ENCODE data around the gene SLIT3. TPM values are rescaled to one million over a fixed set of nuclear protein-coding genes. Genes with fewer than 3 reads are reported as not detected.

The SLIT3 gene
- total and polyA plus RNA-seq, 2 donors, result 8.4 to 9.2 TPM

DNA sequence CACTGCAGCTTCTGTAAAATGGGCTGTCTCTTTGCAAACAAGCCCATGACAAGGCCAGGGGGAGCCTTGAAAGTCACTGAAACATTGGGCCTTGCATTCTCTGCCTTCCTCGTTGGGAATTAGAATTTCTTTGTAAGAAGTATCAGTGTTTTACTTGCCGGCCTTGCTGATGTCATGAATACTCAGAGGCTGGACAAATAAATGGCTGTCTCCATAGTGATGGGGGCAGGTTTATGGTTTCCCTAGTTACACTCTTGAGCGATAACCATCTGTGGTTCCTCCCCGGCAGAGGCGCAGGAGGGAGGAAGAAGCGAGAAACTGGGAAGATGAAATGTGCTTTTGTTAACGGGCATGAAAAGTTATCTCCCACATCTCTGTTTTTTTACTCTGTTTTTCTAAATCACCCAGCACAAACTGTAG lies 449.0 kb downstream of the SLIT3 start:
- Histone ChIP-seq H3K27ac (ENCODE audit: low read depth in 1 of 2, low read length in 1 of 2) (peak overlapping the region; percentile 20 to 79), H3K9me3 (ENCODE audit: control insufficient read depth in 2 of 2, insufficient read depth in 1 of 2, low read length in 1 of 2) (no peaks in the 10 kb centered on the region), H3K36me3 (ENCODE audit: control insufficient read depth in 2 of 2, insufficient read depth in 2 of 2, low read length in 1 of 2) (no peaks in the 10 kb centered on the region), H3K4me3 (ENCODE audit: low read length in 2 of 2) (peak overlapping the region in 1 of 2 donors; percentile 20), H3K27me3 (ENCODE audit: control insufficient read depth in 2 of 2, insufficient read depth in 1 of 2, low read length in 1 of 2) (no peaks in the 10 kb centered on the region), H3K4me1 (ENCODE audit: control insufficient read depth in 2 of 2, insufficient read depth in 2 of 2, low read length in 2 of 2) (peaks cover 30 to 52% of the 10 kb centered on the region in 2 donors)
- WGBS, result 2% methylated on average over 7 of the region's 7 CpGs
- peak in 7 of 9 donors; percentile 6 to 65 (median 49) for DNase-seq (ENCODE audit: low read depth in 6 of 9, low spot score in 9 of 9)

DNA sequence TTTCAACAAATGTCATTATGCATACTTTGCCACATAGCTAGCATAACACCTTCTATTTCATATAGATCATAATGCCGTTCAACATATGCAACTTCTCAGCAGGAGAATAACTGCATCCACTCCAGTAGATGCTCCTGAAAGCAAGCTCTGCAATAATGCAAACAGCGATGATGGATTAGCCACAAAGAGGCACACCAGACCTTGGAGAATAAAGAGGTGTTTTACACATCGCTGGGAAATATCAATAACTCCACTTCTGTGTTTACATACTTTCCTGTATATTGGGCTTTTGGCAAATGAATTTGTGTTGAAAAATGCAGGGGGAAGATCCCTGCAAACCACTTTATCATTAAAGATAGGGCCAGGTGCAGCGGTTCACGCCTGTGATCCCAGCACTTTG lies 450.3 kb downstream of the SLIT3 start:
- Histone ChIP-seq H3K27ac (ENCODE audit: low read depth in 1 of 2, low read length in 1 of 2) (no peak overlapping the region), H3K27me3 (ENCODE audit: control insufficient read depth in 2 of 2, insufficient read depth in 1 of 2, low read length in 1 of 2) (no peaks in the 10 kb centered on the region), H3K4me3 (ENCODE audit: low read length in 2 of 2) (no peak overlapping the region), H3K36me3 (ENCODE audit: control insufficient read depth in 2 of 2, insufficient read depth in 2 of 2, low read length in 1 of 2) (no peaks in the 10 kb centered on the region), H3K9me3 (ENCODE audit: control insufficient read depth in 2 of 2, insufficient read depth in 1 of 2, low read length in 1 of 2) (no peaks in the 10 kb centered on the region), H3K4me1 (ENCODE audit: control insufficient read depth in 2 of 2, insufficient read depth in 2 of 2, low read length in 2 of 2) (peaks cover 27 to 43% of the 10 kb centered on the region in 2 donors)
- DNase-seq (ENCODE audit: low read depth in 6 of 9, low spot score in 9 of 9), result no peak
- 91% methylated on average over 5 of the region's 5 CpGs for WGBS

DNA sequence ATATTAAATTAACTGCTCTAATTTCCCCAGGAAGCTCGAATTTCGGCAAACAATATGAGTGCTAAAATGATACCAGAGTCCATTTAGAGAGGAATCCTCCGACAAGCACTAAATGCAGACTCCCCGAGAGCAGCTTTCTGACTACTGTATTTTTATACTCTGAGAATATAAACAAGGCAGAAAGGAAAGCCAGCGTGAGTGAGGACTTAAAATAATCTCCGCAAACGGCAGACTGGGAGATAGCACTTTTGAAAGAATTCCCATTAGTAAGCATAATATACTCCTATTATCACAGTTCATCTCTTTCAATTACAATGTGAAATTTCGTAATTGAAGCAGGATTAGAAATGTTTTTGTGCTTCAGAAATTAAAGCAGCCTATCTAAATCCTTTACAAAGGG lies 452.4 kb downstream of the SLIT3 start:
- H3K27me3 ChIP-seq (ENCODE audit: control insufficient read depth in 2 of 2, insufficient read depth in 1 of 2, low read length in 1 of 2), result no peaks in the 10 kb centered on the region
- no peak overlapping the region for H3K4me3 ChIP-seq (ENCODE audit: low read length in 2 of 2)
- peaks cover 19 to 33% of the 10 kb centered on the region in 2 donors for H3K4me1 ChIP-seq (ENCODE audit: control insufficient read depth in 2 of 2, insufficient read depth in 2 of 2, low read length in 2 of 2)
- H3K36me3 ChIP-seq (ENCODE audit: control insufficient read depth in 2 of 2, insufficient read depth in 2 of 2, low read length in 1 of 2), result no peaks in the 10 kb centered on the region
- WGBS, result 93% methylated on average over 8 of the region's 8 CpGs
- H3K27ac ChIP-seq (ENCODE audit: low read depth in 1 of 2, low read length in 1 of 2), result no peak overlapping the region
- H3K9me3 ChIP-seq (ENCODE audit: control insufficient read depth in 2 of 2, insufficient read depth in 1 of 2, low read length in 1 of 2), result no peaks in the 10 kb centered on the region
- DNase-seq (ENCODE audit: low read depth in 6 of 9, low spot score in 9 of 9), result no peak

DNA sequence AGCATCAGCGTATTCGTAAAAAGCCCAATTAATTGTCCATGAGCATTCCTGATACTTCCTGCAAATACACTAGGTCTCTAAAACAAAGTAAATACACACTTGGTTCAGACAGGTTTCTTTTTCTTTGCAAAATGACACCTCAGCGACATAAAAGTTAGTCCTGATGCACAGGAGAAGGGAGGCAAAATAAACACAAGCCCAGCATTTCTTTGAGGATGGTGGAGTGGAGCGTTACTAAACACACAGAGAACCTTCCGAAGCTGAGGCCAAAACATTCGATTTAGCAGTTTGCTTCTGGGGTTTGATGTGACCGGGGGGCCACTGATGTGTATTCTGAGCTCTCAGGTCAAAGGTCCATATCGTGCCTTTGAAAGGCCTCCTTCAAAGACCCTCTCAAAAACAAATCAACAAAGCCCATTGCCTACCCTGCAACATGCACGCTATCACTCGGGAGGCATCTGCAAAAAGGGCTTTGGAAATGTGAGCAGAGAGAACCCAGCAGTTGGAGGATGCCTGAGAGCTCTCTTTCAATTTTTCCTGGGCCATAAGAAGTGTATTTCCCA lies 453.3 kb downstream of the SLIT3 start:
- Histone ChIP-seq H3K9me3 (ENCODE audit: control insufficient read depth in 2 of 2, insufficient read depth in 1 of 2, low read length in 1 of 2) (no peaks in the 10 kb centered on the region), H3K4me1 (ENCODE audit: control insufficient read depth in 2 of 2, insufficient read depth in 2 of 2, low read length in 2 of 2) (peaks cover 16 to 34% of the 10 kb centered on the region in 2 donors), H3K36me3 (ENCODE audit: control insufficient read depth in 2 of 2, insufficient read depth in 2 of 2, low read length in 1 of 2) (no peaks in the 10 kb centered on the region), H3K4me3 (ENCODE audit: low read length in 2 of 2) (no peak overlapping the region), H3K27me3 (ENCODE audit: control insufficient read depth in 2 of 2, insufficient read depth in 1 of 2, low read length in 1 of 2) (no peaks in the 10 kb centered on the region), H3K27ac (ENCODE audit: low read depth in 1 of 2, low read length in 1 of 2) (no peak overlapping the region)
- 96% methylated on average over 10 of the region's 10 CpGs for whole genome bisulfite sequencing
- DNase-seq (ENCODE audit: low read depth in 6 of 9, low spot score in 9 of 9), result no peak

DNA sequence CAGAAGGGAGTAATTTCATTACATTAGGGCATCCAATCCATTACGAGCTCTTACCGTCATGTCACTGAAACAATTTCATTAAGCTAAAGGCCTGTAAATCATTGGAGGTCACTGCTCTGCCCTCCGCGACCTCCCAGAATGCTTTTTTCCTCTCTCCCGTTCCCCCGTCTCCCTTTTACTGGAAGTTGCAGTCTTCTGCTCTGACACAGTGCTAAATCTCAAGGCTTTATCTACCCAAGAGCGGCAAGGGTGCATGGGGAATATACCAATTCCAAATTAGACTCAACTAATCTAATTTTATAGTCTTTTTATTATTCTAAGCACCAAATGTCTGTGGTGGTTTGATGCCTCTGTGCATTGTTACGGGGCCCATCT lies 456.0 kb downstream of the SLIT3 start:
- no peaks in the 10 kb centered on the region for H3K9me3 ChIP-seq (ENCODE audit: control insufficient read depth in 2 of 2, insufficient read depth in 1 of 2, low read length in 1 of 2)
- 97% methylated on average over 8 of the region's 8 CpGs for WGBS
- no peaks in the 10 kb centered on the region for H3K36me3 ChIP-seq (ENCODE audit: control insufficient read depth in 2 of 2, insufficient read depth in 2 of 2, low read length in 1 of 2)
- H3K4me3 ChIP-seq (ENCODE audit: low read length in 2 of 2), result no peak overlapping the region
- H3K27me3 ChIP-seq (ENCODE audit: control insufficient read depth in 2 of 2, insufficient read depth in 1 of 2, low read length in 1 of 2), result no peaks in the 10 kb centered on the region
- no peak for DNase-seq (ENCODE audit: low read depth in 6 of 9, low spot score in 9 of 9)
- H3K4me1 ChIP-seq (ENCODE audit: control insufficient read depth in 2 of 2, insufficient read depth in 2 of 2, low read length in 2 of 2), result peaks cover 6 to 17% of the 10 kb centered on the region in 2 donors
- H3K27ac ChIP-seq (ENCODE audit: low read depth in 1 of 2, low read length in 1 of 2), result no peak overlapping the region

DNA sequence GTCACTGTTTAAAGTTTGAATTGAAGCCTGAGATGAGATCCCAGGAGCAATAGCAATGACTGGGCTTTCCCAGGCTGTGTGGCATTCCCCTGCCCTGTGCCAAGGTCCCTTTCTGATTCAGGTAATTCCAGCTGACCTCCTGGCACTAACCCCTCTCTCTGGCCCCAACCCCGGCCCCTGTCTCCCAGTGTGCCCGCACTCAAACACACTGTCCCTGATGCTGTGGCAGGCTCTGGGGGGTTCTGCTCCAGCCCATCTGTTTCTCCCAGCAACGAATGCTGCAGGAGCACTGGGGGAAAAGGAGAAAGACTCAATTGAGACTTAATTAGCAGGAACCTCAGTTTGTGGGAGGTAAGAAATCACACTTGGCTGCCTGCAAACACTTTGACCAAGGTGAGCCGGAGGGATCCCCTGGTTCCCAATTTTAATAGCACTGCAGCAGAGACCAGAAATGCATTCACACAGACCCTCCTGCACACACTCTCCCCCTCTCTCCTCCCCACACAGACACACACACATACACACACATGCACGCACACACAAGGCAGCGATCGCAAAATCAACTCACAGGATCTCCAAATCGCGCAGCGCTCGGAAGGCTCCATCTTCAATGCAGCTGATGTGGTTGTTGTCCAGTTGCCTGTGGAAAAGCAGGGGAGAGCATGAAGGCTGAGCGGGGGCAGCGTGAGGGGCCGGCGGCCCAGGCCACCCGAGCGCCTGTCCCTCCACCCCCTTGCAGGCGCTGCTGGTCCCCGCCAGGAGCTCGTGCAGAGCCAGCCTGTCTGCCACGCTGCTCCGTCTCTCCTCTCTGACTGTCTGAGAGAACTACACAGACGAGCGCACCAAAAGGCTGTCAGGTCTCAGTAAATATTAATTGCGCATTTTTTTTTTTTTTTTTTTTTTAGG lies 456.7 kb downstream of the SLIT3 start:
- no peak overlapping the region for H3K27ac ChIP-seq (ENCODE audit: low read depth in 1 of 2, low read length in 1 of 2)
- peaks cover 6 to 14% of the 10 kb centered on the region in 2 donors for H3K4me1 ChIP-seq (ENCODE audit: control insufficient read depth in 2 of 2, insufficient read depth in 2 of 2, low read length in 2 of 2)
- DNase-seq (ENCODE audit: low read depth in 6 of 9, low spot score in 9 of 9), result no peak
- H3K9me3 ChIP-seq (ENCODE audit: control insufficient read depth in 2 of 2, insufficient read depth in 1 of 2, low read length in 1 of 2), result no peaks in the 10 kb centered on the region
- 98% methylated on average over 25 of the region's 25 CpGs for WGBS
- H3K36me3 ChIP-seq (ENCODE audit: control insufficient read depth in 2 of 2, insufficient read depth in 2 of 2, low read length in 1 of 2), result no peaks in the 10 kb centered on the region
- H3K27me3 ChIP-seq (ENCODE audit: control insufficient read depth in 2 of 2, insufficient read depth in 1 of 2, low read length in 1 of 2), result no peaks in the 10 kb centered on the region
- H3K4me3 ChIP-seq (ENCODE audit: low read length in 2 of 2), result no peak overlapping the region

DNA sequence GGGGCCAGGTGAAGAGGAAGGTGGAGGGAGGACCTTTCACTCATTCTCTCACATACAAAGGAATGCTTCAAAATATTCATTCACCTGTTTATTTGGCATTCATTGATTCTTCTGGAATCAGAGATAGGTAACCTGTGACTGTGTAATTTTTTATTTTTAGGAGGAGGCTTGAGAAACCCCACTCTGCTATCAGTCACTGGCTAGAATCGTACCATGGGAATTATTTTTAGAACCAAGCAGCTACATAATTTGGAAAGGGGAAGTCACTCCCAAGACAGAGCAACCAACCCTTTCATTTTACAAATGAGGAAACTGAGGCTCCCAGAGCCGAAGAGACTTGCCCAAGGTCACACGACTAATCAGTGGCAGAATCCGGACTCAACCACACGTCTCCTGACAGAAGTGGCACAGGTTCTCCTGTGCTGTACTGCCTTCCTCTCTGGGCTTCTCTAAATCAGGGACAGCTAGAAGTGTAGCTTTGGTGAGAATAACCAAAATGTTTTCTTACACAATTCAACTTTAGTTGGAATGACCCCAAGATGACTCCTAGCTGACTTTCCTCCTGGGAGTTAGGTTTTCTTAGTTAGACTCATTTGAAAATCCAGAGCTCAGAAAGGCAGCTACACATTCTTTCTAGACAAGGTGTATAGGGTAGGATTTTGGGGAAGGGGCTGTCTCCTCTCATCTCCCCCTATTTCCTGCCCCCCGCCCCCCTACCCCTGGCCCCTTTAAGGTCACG lies 457.5 kb downstream of the SLIT3 start:
- DNase-seq (ENCODE audit: low read depth in 6 of 9, low spot score in 9 of 9), result no peak
- Histone ChIP-seq H3K27ac (ENCODE audit: low read depth in 1 of 2, low read length in 1 of 2) (no peak overlapping the region), H3K4me1 (ENCODE audit: control insufficient read depth in 2 of 2, insufficient read depth in 2 of 2, low read length in 2 of 2) (peaks cover 6 to 12% of the 10 kb centered on the region in 2 donors), H3K27me3 (ENCODE audit: control insufficient read depth in 2 of 2, insufficient read depth in 1 of 2, low read length in 1 of 2) (no peaks in the 10 kb centered on the region), H3K4me3 (ENCODE audit: low read length in 2 of 2) (no peak overlapping the region), H3K36me3 (ENCODE audit: control insufficient read depth in 2 of 2, insufficient read depth in 2 of 2, low read length in 1 of 2) (no peaks in the 10 kb centered on the region), H3K9me3 (ENCODE audit: control insufficient read depth in 2 of 2, insufficient read depth in 1 of 2, low read length in 1 of 2) (no peaks in the 10 kb centered on the region)
- WGBS, result 80% methylated on average over 7 of the region's 7 CpGs

DNA sequence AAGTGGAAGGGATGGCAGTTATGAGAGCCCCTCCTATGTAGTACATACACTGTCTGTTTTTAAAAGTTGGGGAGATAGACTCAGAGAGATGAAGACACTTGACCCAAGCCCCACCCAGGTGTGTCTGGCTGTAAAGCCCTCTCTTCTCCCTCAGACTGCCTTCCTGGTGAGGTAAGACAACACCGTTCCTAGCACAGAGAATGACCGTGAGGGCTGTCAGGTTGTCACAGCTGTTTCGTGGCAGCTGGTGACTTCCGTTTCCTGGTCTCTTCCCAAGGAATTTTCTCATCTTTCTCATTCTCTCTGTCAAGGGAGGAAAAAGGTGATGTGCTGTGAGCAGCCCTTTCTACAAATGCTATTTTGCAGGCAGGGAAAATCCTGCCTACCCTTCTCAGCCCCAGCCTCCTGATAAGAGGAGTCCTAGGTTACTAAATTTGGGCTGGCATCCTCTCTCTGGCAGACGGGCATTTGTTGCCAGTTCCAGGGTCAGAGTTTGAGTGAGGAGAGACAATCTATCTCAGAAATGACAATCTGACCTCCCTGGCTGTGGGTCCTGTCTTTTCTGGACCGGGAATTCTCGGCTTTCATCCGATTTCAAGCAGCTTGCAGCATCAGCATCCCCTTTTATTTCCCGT lies 458.3 kb downstream of the SLIT3 start:
- H3K4me1 ChIP-seq (ENCODE audit: control insufficient read depth in 2 of 2, insufficient read depth in 2 of 2, low read length in 2 of 2), result peaks cover 6% of the 10 kb centered on the region in 2 donors
- H3K9me3 ChIP-seq (ENCODE audit: control insufficient read depth in 2 of 2, insufficient read depth in 1 of 2, low read length in 1 of 2), result no peaks in the 10 kb centered on the region
- 92% methylated on average over 9 of the region's 9 CpGs for WGBS
- no peaks in the 10 kb centered on the region for H3K27me3 ChIP-seq (ENCODE audit: control insufficient read depth in 2 of 2, insufficient read depth in 1 of 2, low read length in 1 of 2)
- no peak overlapping the region for H3K27ac ChIP-seq (ENCODE audit: low read depth in 1 of 2, low read length in 1 of 2)
- DNase-seq (ENCODE audit: low read depth in 6 of 9, low spot score in 9 of 9), result no peak
- H3K4me3 ChIP-seq (ENCODE audit: low read length in 2 of 2), result no peak overlapping the region
- no peaks in the 10 kb centered on the region for H3K36me3 ChIP-seq (ENCODE audit: control insufficient read depth in 2 of 2, insufficient read depth in 2 of 2, low read length in 1 of 2)

All from thymus (tissue), 11 donors.